Erythroblast (primary cell): ENCODE measurements around the gene OCA2.
"Not testable (repeated sequence)": the region's sequence is repeated elsewhere in the genome, so short reads cannot be mapped to it uniquely, and the experiment has no call there.

Experiments used
- DNase-seq, 2 experiments: peaks; one replicate each; lab custom pipeline; 2025; lab: John Stamatoyannopoulos, UW
- GATA1 ChIP-seq: IDR thresholded peaks from 2 replicates; pipeline ENCODE4 v1.6.1; 2011; ENCODE audit warnings: low read depth, mild to moderate bottlenecking, control low read depth, low read length, moderate library complexity
- POLR2A ChIP-seq: IDR thresholded peaks from 2 replicates; pipeline ENCODE4 v1.6.1; 2011; ENCODE audit warnings: mild to moderate bottlenecking, low read length

OCA2 gene

DNA sequence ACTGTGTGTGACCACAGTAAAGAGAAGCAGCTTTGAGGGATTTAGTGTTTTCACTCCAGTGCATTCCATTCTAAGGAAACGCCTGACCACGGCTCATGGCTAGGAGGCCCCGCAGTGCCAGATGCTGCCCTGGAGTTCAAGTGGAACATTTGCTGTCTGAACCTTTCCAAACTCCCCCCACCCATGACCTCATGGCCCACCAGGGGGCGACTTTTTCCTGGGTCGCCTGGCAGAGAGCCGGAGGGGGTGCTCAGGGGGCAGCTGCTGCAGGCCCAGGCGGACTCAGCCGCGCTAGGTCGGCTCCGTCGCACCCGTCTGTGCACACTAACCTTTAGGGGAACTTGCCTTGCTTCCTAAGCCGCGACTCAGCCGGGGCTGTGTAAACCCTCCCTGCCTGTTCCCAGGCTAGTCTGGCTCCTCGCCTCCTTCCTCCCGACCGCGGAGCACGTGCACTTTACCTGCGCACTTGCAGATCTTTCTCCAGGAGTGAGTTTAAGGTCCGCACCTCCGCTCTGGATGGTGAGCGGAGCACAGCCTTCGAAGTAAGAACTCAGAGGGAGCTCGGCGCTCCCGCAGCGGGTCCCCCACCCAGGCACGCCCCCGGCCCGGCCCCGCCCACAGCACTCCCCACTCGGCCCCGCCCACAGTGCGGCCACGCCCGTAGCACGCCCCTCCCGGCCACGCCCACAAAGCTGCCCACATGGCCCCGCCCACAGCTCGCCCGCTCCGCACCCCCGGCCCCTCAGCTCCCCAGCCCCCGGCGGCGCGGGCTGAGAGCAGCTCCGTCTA is at the start of gene OCA2:
OCA2 (minus strand) TSS at position 550 of the 789 bp plus-strand sequence. CDS start 17,441 bp downstream, outside the sequence.
- TF ChIP-seq POLR2A (no peak), GATA1 (no peak)
- DNase-seq: peak; percentile 58 to 64

DNA sequence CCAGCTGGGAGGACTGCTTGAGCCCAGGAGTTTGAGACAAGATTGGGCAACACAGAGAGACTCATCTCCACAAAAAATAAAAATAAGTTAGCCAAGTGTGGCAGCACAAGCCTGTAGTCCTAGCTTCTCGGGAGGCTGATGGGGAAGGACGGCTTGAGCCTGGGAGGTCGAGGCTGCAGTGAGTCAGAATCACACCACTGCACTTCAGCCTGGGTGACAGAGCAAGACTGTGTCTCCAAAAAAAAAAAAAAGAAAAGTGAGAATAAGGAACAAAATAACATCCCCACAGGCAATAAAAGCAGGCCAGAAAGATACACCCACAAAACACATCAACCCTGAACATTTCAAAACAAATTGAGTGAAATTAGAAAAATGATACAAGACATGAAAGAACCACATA is 48.7 kb upstream of the OCA2 start:
- no peak for DNase-seq
- no peak for TF ChIP-seq GATA1
- TF ChIP-seq POLR2A: no peak

DNA sequence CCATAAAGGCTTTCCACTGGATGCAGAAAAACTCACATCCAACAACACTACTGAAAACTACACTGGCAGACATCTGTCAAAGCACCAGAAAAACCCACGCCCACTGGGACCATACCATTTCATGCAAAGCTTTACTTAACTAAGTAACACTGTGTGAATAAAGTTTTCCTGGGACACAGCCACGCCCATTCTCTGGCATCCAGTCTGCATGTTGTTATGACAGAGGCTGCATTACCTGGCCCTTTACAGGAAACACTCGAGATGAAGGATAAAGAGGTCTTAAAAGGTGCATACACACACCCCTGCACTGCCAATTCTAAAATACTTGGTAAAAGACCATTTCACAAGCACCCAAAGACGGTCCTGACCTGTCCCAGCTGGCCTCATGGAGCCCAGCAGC is 46.3 kb upstream of the OCA2 start:
- DNase-seq: not testable (repeated sequence)

DNA sequence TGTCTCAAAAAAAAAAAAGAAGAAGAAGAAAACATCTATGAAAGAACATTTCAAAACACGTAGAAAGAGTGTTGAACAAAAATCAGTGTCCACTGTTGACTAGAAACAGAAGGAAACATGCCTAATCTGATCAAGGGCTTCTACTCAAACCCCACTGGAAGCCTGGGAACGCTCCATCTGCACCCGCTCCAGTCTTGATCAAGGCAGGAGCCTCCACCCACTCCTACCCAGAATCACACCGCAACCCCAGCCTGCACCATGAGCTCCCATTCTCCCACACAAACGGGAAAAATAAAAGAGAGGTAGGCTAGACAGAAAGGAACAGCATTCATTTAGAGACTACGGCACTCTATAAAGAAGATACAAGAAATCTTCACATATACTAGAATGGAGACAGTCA is 40.9 kb upstream of the OCA2 start:
- DNase-seq: no peak
- TF ChIP-seq GATA1 (no peak), POLR2A (no peak)

GRCh38 chr15:28137408-28138039 is 38.4 kb upstream of the OCA2 start:
- not testable (repeated sequence) for DNase-seq

- not testable (repeated sequence) for DNase-seq
These were observed 37.3 kb upstream of the OCA2 start for GRCh38 chr15:28136236-28136904.

DNA sequence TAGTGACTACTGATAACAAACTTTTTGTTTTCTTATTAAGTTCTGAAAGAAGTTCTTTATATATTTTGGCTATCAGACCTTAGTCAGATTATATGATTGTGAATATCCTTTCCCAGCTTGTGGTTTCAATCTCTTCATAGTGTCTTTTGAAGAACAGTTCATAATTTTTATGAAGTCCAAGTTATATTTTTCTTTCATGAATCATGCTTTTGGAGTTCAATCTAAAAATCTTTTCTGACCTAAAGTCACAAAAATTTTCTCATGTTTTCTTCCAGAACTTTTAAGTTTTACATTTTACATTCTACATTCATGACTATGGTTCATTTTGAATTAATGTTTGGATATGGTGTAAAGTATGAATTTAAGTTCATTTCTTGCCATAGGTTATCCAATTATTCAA is 34.2 kb upstream of the OCA2 start:
- no peak for TF ChIP-seq GATA1
- TF ChIP-seq POLR2A: no peak
- DNase-seq: no peak

- TF ChIP-seq POLR2A (no peak), GATA1 (no peak)
These were observed 33.6 kb upstream of the OCA2 start for GRCh38 chr15:28132524-28133275.

DNA sequence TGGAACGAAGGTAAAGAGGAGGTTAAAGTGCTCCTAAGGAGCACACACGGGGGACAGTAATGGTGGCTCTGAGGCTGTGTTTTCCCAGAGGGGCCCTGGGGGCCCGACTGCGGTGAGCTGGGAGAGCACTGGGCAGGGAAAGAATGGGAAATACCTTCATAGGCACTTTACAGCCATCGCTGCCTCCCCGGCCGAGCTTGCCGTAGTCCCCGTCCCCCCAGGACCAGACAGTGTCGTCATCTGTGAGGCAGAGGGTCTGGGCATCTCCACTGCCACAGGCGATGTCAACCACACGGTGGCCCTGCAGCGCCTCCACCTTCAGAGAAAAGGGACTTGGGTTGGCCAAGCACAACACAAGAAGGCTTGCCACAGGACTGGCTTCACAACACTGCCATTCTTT is 32.8 kb upstream of the OCA2 start:
- no peak for DNase-seq
- TF ChIP-seq POLR2A (no peak), GATA1 (no peak)

More at GRCh38 chr15:28132524-28133275, 33.6 kb upstream of the OCA2 start:
- DNase-seq: no peak

- no peak for DNase-seq
- TF ChIP-seq GATA1 (no peak), POLR2A (no peak)
These were observed 32.3 kb upstream of the OCA2 start for GRCh38 chr15:28131400-28131799.

DNA sequence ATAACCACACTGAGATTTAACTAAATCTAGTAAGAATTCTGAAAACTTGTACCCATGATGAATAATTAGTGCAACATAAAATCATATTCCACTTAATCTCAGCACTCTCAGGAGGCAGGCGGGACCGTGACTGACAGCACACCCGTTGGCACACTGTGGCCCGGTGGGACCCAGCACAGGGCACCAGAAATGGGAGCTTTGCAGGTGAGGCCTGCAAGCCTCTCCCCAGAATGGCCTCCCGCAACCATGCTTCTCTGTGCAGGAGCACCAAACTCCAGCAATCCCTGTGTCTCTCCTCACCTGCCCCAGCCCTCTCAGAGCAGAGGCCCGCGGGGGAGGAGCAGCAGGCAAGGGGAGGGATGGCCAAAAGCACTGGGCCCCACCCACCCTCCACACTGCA is 31.5 kb upstream of the OCA2 start:
- TF ChIP-seq GATA1 (no peak), POLR2A (no peak)
- DNase-seq: no peak

- DNase-seq: no peak
- TF ChIP-seq POLR2A (no peak), GATA1 (no peak)
These were observed 30.2 kb upstream of the OCA2 start for GRCh38 chr15:28129231-28129848.

GRCh38 chr15:28128031-28128430 is 28.9 kb upstream of the OCA2 start:
- DNase-seq: no peak
- TF ChIP-seq GATA1: no peak
- no peak for TF ChIP-seq POLR2A

- no peak for DNase-seq
- no peak for TF ChIP-seq GATA1
- TF ChIP-seq POLR2A: no peak
These were observed 27.9 kb upstream of the OCA2 start for GRCh38 chr15:28127036-28127435.
